Measurements from ENCODE around the gene ARHGAP23. TPM values are rescaled to one million over a fixed set of nuclear protein-coding genes. Genes with fewer than 3 reads are reported as not detected.

ARHGAP23 gene
- polyA plus RNA-seq, 1 donor from 2014 or later = 1.6 TPM

DNA sequence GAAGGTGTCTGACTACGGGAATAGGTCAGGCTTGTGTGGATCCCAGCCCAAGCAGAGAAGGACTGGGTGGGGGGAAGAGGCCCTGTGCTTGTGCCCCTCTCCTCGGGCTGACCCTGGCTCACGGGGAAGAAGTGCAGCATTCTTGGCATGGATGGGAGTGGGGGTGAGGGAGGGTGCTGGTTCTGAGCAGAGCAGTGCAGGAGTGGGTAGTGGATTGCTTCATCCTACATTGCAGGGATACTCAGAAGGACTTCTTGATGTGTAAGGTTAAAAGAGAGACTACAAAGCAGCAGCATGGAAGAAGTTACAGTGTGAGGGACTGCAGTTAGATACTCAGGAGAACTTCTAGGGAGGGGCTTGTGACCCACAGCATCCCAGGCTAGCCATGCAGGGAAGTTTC lies 2.1 kb downstream of the ARHGAP23 start:
- peaks cover 10% of the 10 kb centered on the region for H3K27me3 ChIP-seq (ENCODE audit: insufficient read depth, low read depth, low read length)
- H4K20me1 ChIP-seq (ENCODE audit: insufficient read depth) = no peaks in the 10 kb centered on the region
- H3K9me2 ChIP-seq (ENCODE audit: insufficient read depth, low read length) = no peaks in the 10 kb centered on the region
- H3F3A ChIP-seq (ENCODE audit: insufficient read depth, low read length, poor library complexity, severe bottlenecking) = no peaks in the 10 kb centered on the region
- no peak overlapping the region for H3K27ac ChIP-seq (ENCODE audit: low read length)
- no peak overlapping the region for H2AFZ ChIP-seq (ENCODE audit: low read depth, low read length)
- no peak overlapping the region for H3K9ac ChIP-seq (ENCODE audit: low read length)
- H3K4me3 ChIP-seq (ENCODE audit: low read length) = no peak overlapping the region
- TF ChIP-seq SMC3 (conservative IDR thresholded peaks at IDR 0.05; ENCODE audit: poor library complexity) = no peak
- no peak for TF ChIP-seq RAD21 (conservative IDR thresholded peaks at IDR 0.05)
- no peak overlapping the region for H3K4me2 ChIP-seq (ENCODE audit: low read length)
- H3K79me2 ChIP-seq (replicated peaks; ENCODE audit: insufficient read depth, low read length) = no peaks in the 10 kb centered on the region
- no peaks in the 10 kb centered on the region for H3K36me3 ChIP-seq (ENCODE audit: insufficient read depth, low read length)
- no peaks in the 10 kb centered on the region for H3K9me3 ChIP-seq (ENCODE audit: low read length)

GRCh38 chr17:38430822-38431221 lies 2.6 kb downstream of the ARHGAP23 start:
- Histone ChIP-seq H3K4me2 (ENCODE audit: low read length) (no peak overlapping the region), H3K4me3 (ENCODE audit: low read length) (no peak overlapping the region)

More at GRCh38 chr17:38430822-38431221, 2.6 kb downstream of the ARHGAP23 start:
- Histone ChIP-seq H4K20me1 (ENCODE audit: insufficient read depth) (no peaks in the 10 kb centered on the region), H3K9me2 (ENCODE audit: insufficient read depth, low read length) (no peaks in the 10 kb centered on the region), H3K27ac (ENCODE audit: low read length) (no peak overlapping the region), H3K27me3 (ENCODE audit: insufficient read depth, low read depth, low read length) (peaks cover 10% of the 10 kb centered on the region), H3K9ac (ENCODE audit: low read length) (no peak overlapping the region), H3F3A (ENCODE audit: insufficient read depth, low read length, poor library complexity, severe bottlenecking) (no peaks in the 10 kb centered on the region), H3K36me3 (ENCODE audit: insufficient read depth, low read length) (no peaks in the 10 kb centered on the region), H3K79me2 (replicated peaks; ENCODE audit: insufficient read depth, low read length) (no peaks in the 10 kb centered on the region), H3K9me3 (ENCODE audit: low read length) (no peaks in the 10 kb centered on the region), H2AFZ (ENCODE audit: low read depth, low read length) (no peak overlapping the region)
- TF ChIP-seq MXI1 (conservative IDR thresholded peaks at IDR 0.05; ENCODE audit: poor library complexity, severe bottlenecking) = no peak
- no peak for TF ChIP-seq EZH2 (IDR thresholded peaks at IDR 0.05; ENCODE audit: borderline replicate concordance, insufficient read depth, low read length, poor library complexity, severe bottlenecking)
- no peak for TF ChIP-seq SMC3 (conservative IDR thresholded peaks at IDR 0.05; ENCODE audit: poor library complexity)
- no peak for TF ChIP-seq EP300 (conservative IDR thresholded peaks at IDR 0.05; ENCODE audit: poor library complexity, severe bottlenecking)
- TF ChIP-seq REST (IDR thresholded peaks at IDR 0.05; ENCODE audit: borderline replicate concordance) = no peak
- TF ChIP-seq RAD21 (conservative IDR thresholded peaks at IDR 0.05) = no peak
- no peak for TF ChIP-seq CTCF (IDR thresholded peaks at IDR 0.05; ENCODE audit: poor library complexity, severe bottlenecking)
- TF ChIP-seq TAF1 (IDR thresholded peaks at IDR 0.05; ENCODE audit: low read depth) = no peak
- TF ChIP-seq POLR2AphosphoS5 (IDR thresholded peaks at IDR 0.05) = no peak

Data from neural cell (in vitro differentiated cells).